ENCODE results near the gene PSMD13.

GRCh38 chr11:223884-224283, 12.9 kb upstream of the PSMD13 start:
- no peak for TF ChIP-seq CTCF (IDR thresholded peaks at IDR 0.05; ENCODE audit: low read length)
- no peak for TF ChIP-seq EZH2 (optimal IDR thresholded peaks at IDR 0.05; ENCODE audit: low read depth, low read length)

Measured in MM.1S (cell line).